ENCODE results near the gene MCOLN1. TPM values are rescaled to one million over a fixed set of nuclear protein-coding genes. Genes with fewer than 3 reads are reported as not detected.

MCOLN1 gene
- total RNA-seq, 2 donors from 2014 or later, result 10.0 to 15.3 TPM

DNA sequence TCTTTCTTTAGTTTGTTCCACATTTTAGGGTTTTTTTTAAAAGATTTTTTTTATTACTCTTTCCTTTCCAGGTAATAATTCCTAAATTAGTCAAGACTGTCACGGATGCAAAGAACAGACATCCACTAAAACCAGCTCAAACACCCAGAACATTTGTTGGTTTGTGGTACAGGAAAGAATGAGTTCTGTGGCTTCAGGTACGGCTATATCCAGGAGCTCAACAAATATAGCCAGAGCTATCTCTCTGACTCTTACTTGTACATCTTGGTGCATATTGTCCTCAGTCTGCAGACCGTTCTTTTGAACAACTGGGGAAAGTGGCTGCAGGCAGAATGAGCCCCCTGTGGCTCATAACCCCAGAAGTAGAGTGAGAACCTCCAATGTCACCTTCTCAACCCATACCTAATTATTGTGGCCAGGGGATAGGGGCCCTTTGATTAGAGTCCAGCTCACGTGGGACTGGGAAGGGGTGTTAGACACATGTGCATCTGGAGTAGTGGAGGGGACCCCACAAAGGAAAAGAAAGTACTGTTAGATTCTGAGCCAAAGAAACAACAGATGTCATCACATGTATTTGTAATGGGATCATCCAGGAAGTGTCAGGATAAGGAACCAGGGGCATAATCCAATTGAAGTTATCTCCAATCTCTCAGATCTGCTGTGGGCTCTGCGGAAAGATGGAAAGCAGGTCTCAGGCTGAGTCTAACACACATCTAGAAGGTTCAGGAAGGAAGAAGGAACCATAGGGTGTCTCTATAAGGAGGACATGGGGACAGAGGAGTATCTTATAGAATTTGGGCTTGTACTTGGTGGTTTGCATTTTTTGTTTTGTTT is 8.4 kb upstream of the MCOLN1 start:
- no peaks in the 10 kb centered on the region for H3K36me3 Mint-ChIP-seq (ENCODE audit: low read depth)
- H3K4me1 Mint-ChIP-seq, result peaks cover 7% of the 10 kb centered on the region
- H3K4me3 Mint-ChIP-seq, result peak overlapping the region; percentile 82
- peaks cover 4% of the 10 kb centered on the region for H3K9me3 Mint-ChIP-seq
- H3K27me3 Mint-ChIP-seq, result peaks cover 12% of the 10 kb centered on the region
- ATAC-seq (replicated peaks), result no peak
- no peak overlapping the region for H3K27ac Mint-ChIP-seq

DNA sequence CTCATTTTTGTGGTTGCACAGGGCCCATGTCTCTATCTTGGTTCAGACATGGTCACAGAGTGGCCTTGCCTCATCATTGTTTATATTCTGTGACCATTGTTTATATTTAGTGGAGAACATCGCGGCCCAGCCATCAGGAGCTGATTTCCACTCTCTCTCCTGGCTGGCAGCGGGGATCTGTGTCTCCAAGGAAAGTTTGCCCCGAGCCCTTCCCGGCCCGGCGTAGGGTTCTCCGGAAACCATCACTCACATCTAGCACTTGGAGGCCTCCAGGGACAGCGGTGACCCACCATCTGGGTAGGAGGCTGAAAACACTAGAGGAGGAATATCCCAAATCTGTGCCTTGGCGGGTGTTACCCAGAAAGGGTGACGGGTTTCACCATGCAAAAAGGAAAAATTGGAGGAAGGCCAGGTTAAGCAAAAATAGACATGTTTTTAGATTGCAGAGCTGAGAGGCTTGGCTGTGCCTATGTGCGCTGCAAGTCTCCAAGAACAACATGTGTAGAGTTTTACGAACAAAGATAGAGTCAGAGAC is 7.2 kb upstream of the MCOLN1 start:
- peaks cover 7% of the 10 kb centered on the region for H3K4me1 Mint-ChIP-seq
- H3K4me3 Mint-ChIP-seq, result peak overlapping the region; percentile 82
- H3K36me3 Mint-ChIP-seq (ENCODE audit: low read depth), result no peaks in the 10 kb centered on the region
- ATAC-seq (replicated peaks), result no peak
- peak overlapping the region; percentile 94 for H3K27ac Mint-ChIP-seq
- H3K27me3 Mint-ChIP-seq, result peaks cover 9% of the 10 kb centered on the region
- H3K9me3 Mint-ChIP-seq, result no peaks in the 10 kb centered on the region

DNA sequence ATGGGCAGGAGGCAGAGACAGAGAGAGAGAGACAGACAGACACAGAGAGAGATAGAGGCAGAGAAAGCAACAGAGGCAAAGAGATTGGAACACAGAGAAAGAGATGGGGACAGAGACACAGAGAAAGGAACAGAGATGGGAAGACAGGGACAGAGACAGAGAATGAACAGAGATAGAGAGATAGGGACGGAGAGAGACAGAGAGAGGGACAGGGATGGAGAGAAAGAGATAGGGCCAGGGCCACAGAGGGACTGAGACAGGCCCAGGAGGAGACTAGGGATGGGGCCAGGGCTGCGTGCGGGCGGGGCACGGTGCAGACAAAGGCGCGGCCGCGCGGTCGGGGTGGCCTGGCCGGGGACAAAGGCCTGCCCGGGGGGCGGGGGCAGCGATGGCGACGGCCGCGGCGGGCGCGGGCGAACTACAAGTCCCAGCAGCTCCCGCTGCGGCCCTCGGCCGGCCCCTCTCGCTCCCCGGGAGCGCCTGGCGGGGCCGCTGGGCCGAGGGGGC is 6.7 kb upstream of the MCOLN1 start, which contains the start of gene ZNF358:
Gene ZNF358, plus strand, starts transcription at position 459 of the 507 bp plus-strand sequence. CDS start 3,140 bp downstream, outside the sequence.
- H3K27ac Mint-ChIP-seq, result peak within 1 kb of the TSS; percentile 94
- peaks cover 7% of the 10 kb centered on the region for H3K4me1 Mint-ChIP-seq
- peak within 1 kb of the TSS; percentile 82 for H3K4me3 Mint-ChIP-seq
- no peaks in the 10 kb centered on the region for H3K9me3 Mint-ChIP-seq
- no peaks in the 10 kb centered on the region for H3K36me3 Mint-ChIP-seq (ENCODE audit: low read depth)
- peaks cover 9% of the 10 kb centered on the region for H3K27me3 Mint-ChIP-seq
- peak; percentile 90 for ATAC-seq (replicated peaks)

DNA sequence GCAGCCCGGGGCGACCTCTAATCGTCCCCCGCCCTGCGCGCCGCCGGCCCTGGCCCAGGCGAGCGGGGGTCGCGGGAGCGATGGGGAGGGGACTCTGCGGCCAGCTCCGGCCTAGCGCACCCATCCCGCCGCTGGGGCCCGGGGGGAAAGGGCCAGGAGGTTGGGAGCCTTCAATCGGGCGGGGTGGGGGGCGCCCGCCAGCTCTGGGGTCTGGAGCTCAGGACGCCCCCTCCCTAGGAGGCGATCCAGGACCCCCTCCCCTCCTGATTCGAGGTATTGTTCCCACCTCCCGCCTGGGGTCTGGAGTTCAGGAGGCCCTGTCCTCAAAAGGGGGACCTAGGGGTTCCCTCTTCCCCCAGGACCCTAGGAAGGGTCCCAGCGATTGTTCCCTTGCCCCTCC is 6.1 kb upstream of the MCOLN1 start:
- Mint-ChIP-seq H3K4me1 (peaks cover 7% of the 10 kb centered on the region), H3K27ac (peak overlapping the region; percentile 39), H3K9me3 (no peaks in the 10 kb centered on the region), H3K4me3 (peak overlapping the region; percentile 59), H3K27me3 (peaks cover 9% of the 10 kb centered on the region), H3K36me3 (ENCODE audit: low read depth) (no peaks in the 10 kb centered on the region)
- ATAC-seq (replicated peaks), result no peak

DNA sequence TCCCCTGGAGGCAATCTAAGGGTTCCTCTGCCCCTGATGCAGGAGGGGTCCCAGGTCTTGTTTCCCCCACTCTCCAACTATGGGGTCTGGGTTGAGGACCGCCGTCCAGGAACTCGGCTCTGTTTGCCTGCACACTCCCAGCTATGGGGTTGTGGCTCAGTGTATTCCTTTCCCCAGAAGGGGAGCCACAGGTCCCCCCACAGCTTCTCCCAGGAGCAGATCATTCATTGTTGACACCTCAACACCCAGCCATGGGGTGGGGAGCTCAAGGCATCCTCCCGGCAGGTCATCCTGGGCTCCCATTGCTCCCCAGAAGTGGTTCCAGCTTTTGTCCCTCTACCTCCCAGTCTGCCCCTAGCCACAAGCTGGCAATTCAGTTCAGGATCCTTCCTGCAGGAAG is 5.5 kb upstream of the MCOLN1 start:
- H3K4me3 Mint-ChIP-seq, result peak overlapping the region; percentile 59
- H3K36me3 Mint-ChIP-seq (ENCODE audit: low read depth), result no peaks in the 10 kb centered on the region
- H3K9me3 Mint-ChIP-seq, result no peaks in the 10 kb centered on the region
- peaks cover 9% of the 10 kb centered on the region for H3K27me3 Mint-ChIP-seq
- ATAC-seq (replicated peaks), result no peak
- peak overlapping the region; percentile 39 for H3K27ac Mint-ChIP-seq
- peaks cover 9% of the 10 kb centered on the region for H3K4me1 Mint-ChIP-seq

DNA sequence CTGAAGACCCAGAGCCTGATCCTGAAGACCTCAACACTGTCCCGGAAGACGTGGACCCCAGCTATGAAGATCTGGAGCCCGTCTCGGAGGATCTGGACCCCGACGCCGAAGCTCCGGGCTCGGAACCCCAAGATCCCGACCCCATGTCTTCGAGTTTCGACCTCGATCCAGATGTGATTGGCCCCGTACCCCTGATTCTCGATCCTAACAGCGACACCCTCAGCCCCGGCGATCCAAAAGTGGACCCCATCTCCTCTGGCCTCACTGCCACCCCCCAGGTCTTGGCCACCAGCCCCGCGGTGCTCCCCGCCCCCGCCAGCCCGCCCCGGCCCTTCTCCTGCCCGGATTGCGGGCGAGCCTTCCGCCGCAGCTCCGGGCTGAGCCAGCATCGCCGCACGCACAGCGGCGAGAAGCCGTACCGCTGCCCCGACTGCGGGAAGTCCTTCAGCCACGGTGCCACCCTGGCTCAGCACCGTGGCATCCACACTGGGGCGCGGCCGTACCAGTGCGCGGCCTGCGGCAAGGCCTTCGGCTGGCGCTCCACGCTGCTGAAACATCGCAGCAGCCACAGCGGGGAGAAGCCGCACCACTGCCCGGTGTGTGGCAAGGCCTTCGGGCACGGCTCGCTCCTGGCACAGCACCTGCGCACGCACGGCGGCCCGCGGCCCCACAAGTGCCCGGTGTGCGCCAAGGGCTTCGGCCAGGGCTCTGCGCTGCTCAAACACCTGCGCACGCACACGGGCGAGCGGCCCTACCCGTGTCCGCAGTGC is 2.9 kb upstream of the MCOLN1 start:
- Mint-ChIP-seq H3K27me3 (peaks cover 6% of the 10 kb centered on the region), H3K27ac (no peak overlapping the region), H3K4me3 (no peak overlapping the region), H3K9me3 (no peaks in the 10 kb centered on the region), H3K36me3 (ENCODE audit: low read depth) (no peaks in the 10 kb centered on the region), H3K4me1 (peaks cover 14% of the 10 kb centered on the region)
- no peak for ATAC-seq (replicated peaks)

DNA sequence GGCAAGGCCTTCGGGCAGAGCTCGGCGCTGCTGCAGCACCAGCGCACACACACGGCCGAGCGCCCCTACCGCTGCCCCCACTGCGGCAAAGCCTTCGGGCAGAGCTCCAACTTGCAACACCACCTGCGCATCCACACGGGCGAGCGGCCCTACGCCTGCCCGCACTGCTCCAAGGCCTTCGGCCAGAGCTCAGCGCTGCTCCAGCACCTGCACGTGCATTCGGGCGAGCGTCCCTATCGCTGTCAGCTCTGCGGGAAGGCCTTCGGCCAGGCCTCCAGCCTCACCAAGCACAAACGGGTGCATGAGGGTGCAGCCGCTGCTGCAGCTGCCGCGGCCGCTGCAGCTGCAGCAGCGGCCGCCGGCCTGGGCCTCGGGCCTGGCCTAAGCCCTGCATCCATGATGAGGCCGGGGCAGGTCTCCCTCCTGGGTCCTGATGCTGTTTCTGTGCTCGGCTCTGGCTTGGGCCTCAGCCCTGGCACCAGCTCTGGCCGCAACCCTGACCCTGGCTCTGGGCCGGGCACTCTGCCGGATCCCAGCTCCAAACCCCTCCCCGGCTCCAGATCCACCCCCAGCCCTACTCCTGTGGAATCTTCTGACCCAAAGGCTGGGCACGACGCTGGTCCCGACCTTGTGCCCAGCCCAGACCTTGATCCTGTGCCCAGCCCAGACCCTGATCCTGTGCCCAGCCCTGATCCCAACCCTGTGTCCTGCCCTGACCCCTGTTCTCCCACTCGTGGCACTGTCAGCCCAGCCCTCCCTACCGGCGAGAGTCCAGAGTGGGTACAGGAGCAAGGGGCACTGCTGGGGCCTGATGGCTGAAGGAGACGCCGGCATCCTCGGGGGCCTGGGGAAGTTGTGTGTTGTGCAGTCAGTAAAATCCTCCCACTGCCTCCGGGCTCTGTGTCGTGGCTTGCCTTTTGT is 2.0 kb upstream of the MCOLN1 start:
- Mint-ChIP-seq H3K27ac (no peak overlapping the region), H3K4me1 (peaks cover 12% of the 10 kb centered on the region), H3K36me3 (ENCODE audit: low read depth) (no peaks in the 10 kb centered on the region), H3K27me3 (peaks cover 4% of the 10 kb centered on the region), H3K9me3 (no peaks in the 10 kb centered on the region), H3K4me3 (no peak overlapping the region)
- no peak for ATAC-seq (replicated peaks)

DNA sequence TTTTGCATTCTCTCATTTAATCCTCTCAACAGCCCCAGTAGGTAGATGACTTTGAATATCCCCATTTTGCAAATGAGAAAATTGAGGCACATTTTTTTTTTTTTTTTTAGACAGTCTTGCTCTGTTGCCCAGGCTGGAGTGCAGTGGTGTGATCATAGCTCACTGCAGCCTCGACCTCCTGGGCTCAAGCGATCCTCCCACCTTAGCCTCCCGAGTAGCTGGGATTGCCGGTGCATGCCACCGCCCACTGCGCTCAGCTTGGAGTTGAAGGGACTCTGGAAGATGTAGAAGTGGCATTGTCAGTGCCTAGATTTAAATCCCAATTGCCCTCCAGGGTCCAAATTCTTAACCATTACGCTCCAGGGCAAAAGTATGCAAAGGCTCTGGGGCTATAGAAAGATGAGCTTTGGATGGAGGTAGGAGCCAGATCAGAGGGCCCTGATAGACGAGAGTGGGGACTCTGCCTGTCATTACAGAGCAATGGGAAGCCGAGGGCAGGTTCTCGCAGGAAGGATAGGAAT is 813 bp upstream of the MCOLN1 start:
- peak overlapping the region; percentile 80 for H3K27ac Mint-ChIP-seq
- peaks cover 6% of the 10 kb centered on the region for H3K36me3 Mint-ChIP-seq (ENCODE audit: low read depth)
- no peaks in the 10 kb centered on the region for H3K9me3 Mint-ChIP-seq
- no peaks in the 10 kb centered on the region for H3K27me3 Mint-ChIP-seq
- peak overlapping the region; percentile 79 for H3K4me3 Mint-ChIP-seq
- peaks cover 8% of the 10 kb centered on the region for H3K4me1 Mint-ChIP-seq
- ATAC-seq (replicated peaks), result no peak

DNA sequence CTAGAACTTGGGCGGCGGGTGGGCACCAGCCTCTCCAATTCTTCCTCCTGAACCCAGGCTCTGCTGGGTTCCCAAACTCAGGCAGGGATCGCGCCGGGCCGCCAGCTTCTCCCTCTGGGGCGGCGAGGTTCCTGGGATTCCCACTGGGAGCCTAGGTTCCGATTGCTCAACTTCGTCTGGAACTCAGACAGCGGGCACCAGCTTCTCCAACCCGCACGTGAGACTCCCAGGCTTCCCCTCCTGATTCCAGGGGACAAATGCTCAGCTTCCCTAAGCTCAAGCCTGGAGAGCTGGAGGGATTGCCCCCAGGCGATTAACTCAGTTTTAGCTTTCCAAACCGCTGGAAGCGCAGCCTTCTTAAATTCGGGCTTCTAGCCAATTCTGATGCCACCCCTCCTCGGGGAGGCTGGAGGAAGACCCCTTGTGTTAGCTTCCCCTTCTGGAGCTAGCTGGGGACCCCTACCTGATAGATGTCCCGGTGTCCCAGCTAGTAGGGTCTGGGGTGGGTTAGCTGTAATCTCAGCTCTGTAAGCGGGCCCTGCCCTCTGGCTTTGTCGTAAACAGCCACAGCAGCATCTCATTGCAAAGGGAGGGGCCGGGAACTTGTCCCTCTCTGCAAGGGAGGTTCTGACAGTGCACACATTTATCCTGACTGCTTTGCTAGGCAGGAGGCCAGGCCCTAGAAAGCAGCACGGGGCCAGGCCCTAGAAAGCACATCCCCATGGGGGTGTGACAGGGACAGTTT is 671 bp downstream of the MCOLN1 start:
- Mint-ChIP-seq H3K4me3 (peak overlapping the region; percentile 79), H3K4me1 (peaks cover 8% of the 10 kb centered on the region), H3K27ac (no peak overlapping the region), H3K27me3 (no peaks in the 10 kb centered on the region), H3K9me3 (no peaks in the 10 kb centered on the region), H3K36me3 (ENCODE audit: low read depth) (peaks cover 6% of the 10 kb centered on the region)
- ATAC-seq (replicated peaks), result no peak

DNA sequence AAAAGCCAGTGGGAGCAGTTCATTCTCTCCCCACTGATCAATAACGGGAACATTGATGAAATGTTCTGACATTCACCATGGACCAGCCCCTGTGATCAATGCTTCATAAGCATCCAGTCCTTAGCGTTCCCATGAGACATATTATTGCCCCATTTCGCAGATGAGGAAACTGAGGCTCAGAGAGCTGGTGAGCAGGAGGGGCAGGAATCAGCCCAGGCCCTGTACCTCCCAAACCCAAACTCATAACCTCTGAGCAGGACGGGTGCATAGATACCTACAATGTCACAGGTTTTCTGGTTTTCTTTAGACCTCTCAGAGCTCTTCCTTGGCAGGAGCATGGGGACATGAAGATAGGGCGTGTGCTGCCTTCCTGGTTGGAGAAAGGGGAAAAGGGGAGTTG is 2.1 kb downstream of the MCOLN1 start:
- no peak for ATAC-seq (replicated peaks)
- Mint-ChIP-seq H3K4me1 (peaks cover 8% of the 10 kb centered on the region), H3K27me3 (no peaks in the 10 kb centered on the region), H3K4me3 (no peak overlapping the region), H3K36me3 (ENCODE audit: low read depth) (peaks cover 6% of the 10 kb centered on the region), H3K27ac (no peak overlapping the region), H3K9me3 (no peaks in the 10 kb centered on the region)

DNA sequence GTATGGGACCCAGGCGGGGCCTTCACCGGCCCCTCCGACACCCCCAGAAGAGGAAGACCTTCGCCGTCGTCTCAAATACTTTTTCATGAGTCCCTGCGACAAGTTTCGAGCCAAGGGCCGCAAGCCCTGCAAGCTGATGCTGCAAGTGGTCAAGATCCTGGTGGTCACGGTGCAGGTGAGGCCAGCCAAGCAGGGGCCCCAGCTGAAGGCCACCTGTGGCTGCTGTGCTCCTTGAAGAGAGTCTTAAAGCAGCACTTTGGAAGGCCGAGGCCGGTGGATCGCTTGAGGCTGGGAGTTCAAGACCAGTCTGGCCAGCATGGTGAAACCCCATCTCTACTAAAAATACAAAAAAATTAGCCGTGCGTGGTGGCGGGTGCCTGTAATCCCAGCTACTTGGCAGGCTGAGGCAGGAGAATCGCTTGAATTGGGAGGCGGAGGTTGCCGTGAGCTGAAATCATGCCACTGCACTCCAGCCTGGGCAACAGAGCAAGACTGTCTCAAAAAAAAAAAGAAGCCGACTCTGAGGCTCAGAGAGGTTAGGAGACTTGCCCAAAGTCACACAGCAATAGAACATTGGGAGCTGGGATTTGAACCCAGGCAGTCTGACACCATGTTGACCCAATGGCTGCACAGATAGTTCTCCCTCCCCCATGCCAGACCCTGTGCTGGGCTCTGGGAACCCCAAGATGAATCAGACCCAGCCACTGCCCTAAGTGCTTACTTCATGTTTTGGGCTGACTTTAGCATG is 2.7 kb downstream of the MCOLN1 start:
- no peak for ATAC-seq (replicated peaks)
- Mint-ChIP-seq H3K27me3 (no peaks in the 10 kb centered on the region), H3K36me3 (ENCODE audit: low read depth) (peaks cover 6% of the 10 kb centered on the region), H3K27ac (no peak overlapping the region), H3K9me3 (no peaks in the 10 kb centered on the region), H3K4me1 (peaks cover 8% of the 10 kb centered on the region), H3K4me3 (no peak overlapping the region)

DNA sequence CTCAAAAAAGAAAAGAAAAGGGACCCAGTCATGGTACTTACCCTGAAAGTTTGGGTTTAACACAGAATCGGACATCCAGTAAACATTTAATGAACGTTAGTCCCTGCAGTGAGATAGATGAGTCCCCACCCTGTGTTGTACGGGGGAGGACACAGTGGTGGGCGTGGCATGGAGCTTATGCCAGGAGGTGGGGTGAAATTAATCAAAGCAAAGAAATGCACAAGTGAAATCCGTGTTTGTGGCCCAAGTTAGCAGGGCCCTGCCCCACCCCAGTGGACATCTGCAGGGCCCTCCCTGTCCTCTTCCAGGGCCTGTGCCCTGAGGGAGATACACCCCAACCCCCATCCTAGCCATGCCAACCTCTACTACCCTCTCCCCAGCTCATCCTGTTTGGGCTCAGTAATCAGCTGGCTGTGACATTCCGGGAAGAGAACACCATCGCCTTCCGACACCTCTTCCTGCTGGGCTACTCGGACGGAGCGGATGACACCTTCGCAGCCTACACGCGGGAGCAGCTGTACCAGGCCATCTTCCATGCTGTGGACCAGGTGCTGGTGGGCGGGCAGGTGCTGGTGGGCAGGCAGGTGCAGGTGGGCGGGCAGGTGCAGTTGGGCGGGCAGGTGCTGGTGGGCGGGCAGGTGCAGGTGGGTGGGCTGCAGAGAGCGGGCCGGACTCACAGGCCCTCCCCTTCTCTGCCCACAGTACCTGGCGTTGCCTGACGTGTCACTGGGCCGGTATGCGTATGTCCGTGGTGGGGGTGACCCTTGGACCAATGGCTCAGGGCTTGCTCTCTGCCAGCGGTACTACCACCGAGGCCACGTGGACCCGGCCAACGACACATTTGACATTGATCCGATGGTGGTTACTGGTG is 3.9 kb downstream of the MCOLN1 start:
- Mint-ChIP-seq H3K36me3 (ENCODE audit: low read depth) (peaks cover 6% of the 10 kb centered on the region), H3K27ac (peak overlapping the region; percentile 28), H3K9me3 (no peaks in the 10 kb centered on the region), H3K27me3 (no peaks in the 10 kb centered on the region), H3K4me3 (no peak overlapping the region), H3K4me1 (peaks cover 8% of the 10 kb centered on the region)
- ATAC-seq (replicated peaks), result no peak

Measured in activated T-helper 17 cell treated with anti-CD3 and anti-CD28 coated beads, Interleukin-2, amount 50 U/mL, for 72 hours (primary cell).